SU-DHL-6 (cell line): ENCODE results near the gene PPME1.
"Not testable (repeated sequence)": the region's sequence is repeated elsewhere in the genome, so short reads cannot be mapped to it uniquely, and the experiment has no call there.

Source experiments
- H2AFZ ChIP-seq: fragments of 200-600 bp; sonication (generic); 2 replicates; pipeline ENCODE4 v1.6.1; 2014; ENCODE audit warnings: low read depth, mild to moderate bottlenecking, moderate library complexity, mixed read lengths, antibody characterized with exemption, low read length; ENCODE audit not compliant: severe bottlenecking
- H3F3A ChIP-seq: fragments of 200-600 bp; shearing (Covaris generic); 2 replicates; pipeline ENCODE4 v1.6.0; 2016; ENCODE audit warnings: antibody characterized with exemption, mild to moderate bottlenecking; ENCODE audit not compliant: insufficient read depth
- H3K27ac ChIP-seq: fragments of 200-600 bp; sonication (generic); 2 replicates; pipeline ENCODE4 v1.5.1; 2016; ENCODE audit warnings: low read depth, mild to moderate bottlenecking, low read length, moderate library complexity, mixed read lengths
- H3K27me3 ChIP-seq: fragments of 200-600 bp; sonication (generic), shearing (Covaris generic); 2 replicates; pipeline ENCODE4 v1.6.0; 2014; ENCODE audit warnings: mild to moderate bottlenecking, low read length
- H3K36me3 ChIP-seq: fragments of 200-600 bp; sonication (generic); 2 replicates; pipeline ENCODE4 v1.6.1; 2014; ENCODE audit warnings: mild to moderate bottlenecking, low read length, mixed read lengths
- H3K4me2 ChIP-seq: fragments of 300-600, 200-600 bp; shearing (Covaris generic), sonication (generic); 2 replicates; pipeline ENCODE4 v1.6.0; 2014; ENCODE audit warnings: low read length, low read depth, mild to moderate bottlenecking; ENCODE audit not compliant: poor library complexity, severe bottlenecking
- H3K4me3 ChIP-seq: fragments of 200-600 bp; sonication (generic); 2 replicates; pipeline ENCODE4 v1.5.1; 2014; ENCODE audit warnings: antibody characterized with exemption, low read length, mild to moderate bottlenecking, mixed read lengths; ENCODE audit not compliant: insufficient read depth, poor library complexity, severe bottlenecking
- H3K79me2 ChIP-seq: fragments of 200-600 bp; sonication (generic); 2 replicates; pipeline ENCODE4 v1.6.1; 2014; ENCODE audit warnings: mild to moderate bottlenecking, low read length, moderate library complexity; ENCODE audit not compliant: insufficient read depth
- H3K9ac ChIP-seq: fragments of 200-600 bp; sonication (generic); 2 replicates; pipeline ENCODE4 v1.7.0; 2014; ENCODE audit warnings: mild to moderate bottlenecking, low read length
- H3K9me2 ChIP-seq: fragments of 200-600 bp; sonication (generic); replicated peaks from 2 replicates; pipeline ENCODE4 v1.6.1; 2014; ENCODE audit warnings: low read length; ENCODE audit not compliant: insufficient read depth
- H3K9me3 ChIP-seq: fragments of 200-600 bp; sonication (generic); 2 replicates; pipeline ENCODE4 v1.6.1; 2014; ENCODE audit warnings: low read length, mixed read lengths; ENCODE audit not compliant: insufficient read depth
- H4K20me1 ChIP-seq: fragments of 200-600 bp; sonication (generic); 2 replicates; pipeline ENCODE4 v1.6.1; 2014; ENCODE audit warnings: low read depth, mild to moderate bottlenecking, antibody characterized with exemption, low read length, moderate library complexity, mixed read lengths
- EZH2phosphoT487 ChIP-seq: fragments of 200-600 bp; sonication (generic), shearing (Covaris generic); conservative IDR thresholded peaks from 2 replicates; pipeline ENCODE4 v1.6.1; 2018; ENCODE audit warnings: mild to moderate bottlenecking, antibody characterized with exemption, low read length, moderate library complexity, mixed read lengths
- TF ChIP-seq, protein P1 (sequence below): fragments of 200-600 bp; sonication (generic); IDR thresholded peaks from one replicate; pipeline ENCODE4 v1.5.1; 2017; ENCODE audit warnings: antibody characterized with exemption, mild to moderate bottlenecking, low read length, moderate library complexity; ENCODE audit not compliant: insufficient read depth, poor library complexity, severe bottlenecking

PPME1 gene

GRCh38 chr11:74170694-74171629, at the start of gene PPME1, which contains the start of gene C2CD3:
PPME1 (plus strand) TSS chr11:74171289; CDS start chr11:74171422, 133 bp downstream.
C2CD3 (minus strand) TSS chr11:74171002; CDS start chr11:74170792, 210 bp downstream.
- Histone ChIP-seq H3K79me2 (peaks cover 52% of the 10 kb centered on the region), H2AFZ (peak within 1 kb of the TSS; percentile 81), H3K36me3 (peaks cover 11% of the 10 kb centered on the region; the same call in 1 of the 2 replicates), H3K4me3 (peak within 1 kb of the TSS; percentile 95), H4K20me1 (no peaks in the 10 kb centered on the region), H3K9me3 (no peaks in the 10 kb centered on the region), H3K27ac (peak within 1 kb of the TSS; percentile 79), H3K9me2 (no peaks in the 10 kb centered on the region), H3K9ac (peak within 1 kb of the TSS; percentile 96), H3F3A (0 out of 2 replicates have a peak, but pooled peaks cover 8% of the 10 kb centered on the region), H3K27me3 (no peaks in the 10 kb centered on the region), H3K4me2 (peak within 1 kb of the TSS; percentile 88)
- no peak for TF ChIP-seq EZH2phosphoT487
- TF ChIP-seq, protein P1, sequence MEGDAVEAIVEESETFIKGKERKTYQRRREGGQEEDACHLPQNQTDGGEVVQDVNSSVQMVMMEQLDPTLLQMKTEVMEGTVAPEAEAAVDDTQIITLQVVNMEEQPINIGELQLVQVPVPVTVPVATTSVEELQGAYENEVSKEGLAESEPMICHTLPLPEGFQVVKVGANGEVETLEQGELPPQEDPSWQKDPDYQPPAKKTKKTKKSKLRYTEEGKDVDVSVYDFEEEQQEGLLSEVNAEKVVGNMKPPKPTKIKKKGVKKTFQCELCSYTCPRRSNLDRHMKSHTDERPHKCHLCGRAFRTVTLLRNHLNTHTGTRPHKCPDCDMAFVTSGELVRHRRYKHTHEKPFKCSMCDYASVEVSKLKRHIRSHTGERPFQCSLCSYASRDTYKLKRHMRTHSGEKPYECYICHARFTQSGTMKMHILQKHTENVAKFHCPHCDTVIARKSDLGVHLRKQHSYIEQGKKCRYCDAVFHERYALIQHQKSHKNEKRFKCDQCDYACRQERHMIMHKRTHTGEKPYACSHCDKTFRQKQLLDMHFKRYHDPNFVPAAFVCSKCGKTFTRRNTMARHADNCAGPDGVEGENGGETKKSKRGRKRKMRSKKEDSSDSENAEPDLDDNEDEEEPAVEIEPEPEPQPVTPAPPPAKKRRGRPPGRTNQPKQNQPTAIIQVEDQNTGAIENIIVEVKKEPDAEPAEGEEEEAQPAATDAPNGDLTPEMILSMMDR: no peak

GRCh38 chr11:74121804-74122203, 49.3 kb upstream of the PPME1 start:
- H3K9me2 ChIP-seq: no peaks in the 10 kb centered on the region
- H3K27me3 ChIP-seq: no peaks in the 10 kb centered on the region
- H4K20me1 ChIP-seq: no peaks in the 10 kb centered on the region
- H3K4me3 ChIP-seq: no peak overlapping the region
- peaks cover 6% of the 10 kb centered on the region; the same call in 1 of the 2 replicates for H3K36me3 ChIP-seq
- TF ChIP-seq, protein P1: no peak
- no peak for TF ChIP-seq EZH2phosphoT487
- no peaks in the 10 kb centered on the region for H3K79me2 ChIP-seq
- peaks cover 3% of the 10 kb centered on the region; the same call in 1 of the 2 replicates for H3F3A ChIP-seq
- H2AFZ ChIP-seq: no peak overlapping the region
- no peak overlapping the region for H3K9ac ChIP-seq
- no peak overlapping the region for H3K4me2 ChIP-seq
- no peak overlapping the region for H3K27ac ChIP-seq
- H3K9me3 ChIP-seq: no peaks in the 10 kb centered on the region

DNA sequence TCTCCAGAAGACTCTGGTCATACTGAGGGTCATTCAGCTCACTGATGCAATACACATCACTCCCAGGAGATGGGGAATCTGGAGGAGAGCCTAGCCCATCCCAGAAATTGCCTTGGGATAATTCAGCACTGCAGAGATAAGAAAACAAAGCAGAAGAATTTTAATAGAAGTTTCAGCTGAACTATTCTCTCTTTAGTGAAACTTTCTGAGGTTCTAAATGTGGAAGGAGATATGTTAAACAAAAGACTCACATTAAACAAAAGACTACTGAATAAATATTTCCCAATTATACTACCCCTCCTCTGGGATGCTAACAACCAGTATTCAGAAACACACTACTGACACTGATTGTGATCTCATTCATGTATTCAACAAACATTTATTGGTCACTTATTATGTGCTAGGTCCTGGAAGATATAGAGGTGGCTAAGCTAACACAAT, 48.1 kb upstream of the PPME1 start:
- Histone ChIP-seq H3K9me3 (no peaks in the 10 kb centered on the region), H3K9ac (no peak overlapping the region), H3K9me2 (no peaks in the 10 kb centered on the region), H3K27me3 (no peaks in the 10 kb centered on the region), H3F3A (peaks cover 3% of the 10 kb centered on the region; the same call in 1 of the 2 replicates), H4K20me1 (no peaks in the 10 kb centered on the region), H3K4me2 (no peak overlapping the region), H3K27ac (no peak overlapping the region), H3K79me2 (no peaks in the 10 kb centered on the region), H2AFZ (no peak overlapping the region), H3K36me3 (peaks cover 6% of the 10 kb centered on the region; the same call in 1 of the 2 replicates), H3K4me3 (no peak overlapping the region)
- TF ChIP-seq EZH2phosphoT487: no peak
- TF ChIP-seq, protein P1: no peak

DNA sequence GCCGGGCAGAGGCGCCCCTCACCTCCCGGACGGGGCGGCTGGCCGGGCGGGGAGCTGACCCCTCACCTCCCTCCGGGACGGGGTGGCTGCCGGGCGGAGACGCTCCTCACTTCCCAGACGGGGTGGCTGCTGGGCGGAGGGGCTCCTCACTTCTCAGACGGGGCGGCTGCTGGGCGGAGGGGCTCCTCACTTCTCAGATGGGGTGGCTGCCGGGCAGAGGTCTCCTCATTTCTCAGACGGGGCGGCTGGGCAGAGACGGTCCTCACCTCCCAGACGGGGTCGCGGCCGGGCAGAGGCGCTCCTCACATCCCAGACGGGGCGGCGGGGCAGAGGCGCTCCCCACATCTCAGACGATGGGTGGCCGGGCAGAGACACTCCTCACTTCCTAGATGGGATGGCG, 42.0 kb upstream of the PPME1 start:
- not testable (repeated sequence) for H3K9me3 ChIP-seq, H3K4me2 ChIP-seq, H2AFZ ChIP-seq, H3K27me3 ChIP-seq, H3K4me3 ChIP-seq, H4K20me1 ChIP-seq, H3K9me2 ChIP-seq, H3K27ac ChIP-seq, H3K9ac ChIP-seq, H3F3A ChIP-seq, H3K79me2 ChIP-seq
- peaks cover 17% of the 10 kb centered on the region for H3K36me3 ChIP-seq
